H1 (cell line): ENCODE results near the gene ZAR1. TPM values are rescaled to one million over a fixed set of nuclear protein-coding genes. Genes with fewer than 3 reads are reported as not detected.

Experiments
- CTCF ChIA-PET: fragments of 300-600 bp; sonication (Branson Sonifier 250); formaldehyde crosslinking; loops from one replicate; lab custom pipeline; 2021; ENCODE audit not compliant: partially characterized antibody; lab: Charles Lee
- POLR2A ChIA-PET: fragments of 300-600 bp; sonication (Branson Sonifier 250); formaldehyde crosslinking; loops from one replicate; lab custom pipeline; 2021; ENCODE audit warnings: inconsistent platforms; ENCODE audit not compliant: partially characterized antibody; lab: Charles Lee
- DNase-seq, 2 experiments: peaks; one replicate each; pipeline versions ENCODE4 v3.0.0 to v3.0.0-alpha.2; 2010 to 2022; ENCODE audit warnings: low spot score in 2 of 2, low read depth in 1 of 2, mixed read lengths in 1 of 2
- FAIRE-seq: peaks from 2 replicates; lab custom pipeline; 2011; peaks lifted over from hg19 to GRCh38; lab: Jason Lieb, UNC
- H2AFZ ChIP-seq: 2 replicates; pipeline ENCODE4 v1.8.1; 2012; ENCODE audit warnings: low read length, inconsistent platforms
- H2AK5ac ChIP-seq: 2 replicates; pipeline ENCODE4 v1.6.1; 2013; ENCODE audit warnings: low read depth, low read length
- H2BK120ac ChIP-seq: replicated peaks from 2 replicates; pipeline ENCODE3; 2013; ENCODE audit warnings: low read depth, low read length, inconsistent platforms
- H2BK12ac ChIP-seq: 2 replicates; pipeline ENCODE4 v1.6.1; 2013; ENCODE audit warnings: low read depth, low read length
- H2BK15ac ChIP-seq: 2 replicates; pipeline ENCODE4 v1.6.1; 2013; ENCODE audit warnings: low read length
- H2BK20ac ChIP-seq: 2 replicates; pipeline ENCODE4 v1.6.1; 2013; ENCODE audit warnings: low read length
- H2BK5ac ChIP-seq: 2 replicates; pipeline ENCODE4 v1.6.1; 2013; ENCODE audit warnings: low read depth, low read length
- H3K14ac ChIP-seq: 2 replicates; pipeline ENCODE4 v1.6.1; 2013; ENCODE audit warnings: inconsistent platforms; ENCODE audit not compliant: insufficient read length
- H3K18ac ChIP-seq: 2 replicates; pipeline ENCODE4 v1.6.1; 2013; ENCODE audit warnings: low read length; ENCODE audit errors: extremely low read depth
- H3K23ac ChIP-seq: 2 replicates; pipeline ENCODE4 v1.6.1; 2013; ENCODE audit warnings: inconsistent platforms; ENCODE audit not compliant: insufficient read length
- H3K23me2 ChIP-seq: 2 replicates; pipeline ENCODE4 v1.6.1; 2013; ENCODE audit warnings: low read depth, low read length
- H3K27ac ChIP-seq: 2 replicates; pipeline ENCODE4 v1.6.1; 2011; ENCODE audit warnings: low read depth, low read length, inconsistent platforms
- H3K27me3 ChIP-seq, 4 experiments: replicated peaks in 1 of 4; 1 replicate in 1 of 4; 2 replicates in 3 of 4; pipeline versions ENCODE4 v1.6.1 to v1.8.1; 2011 to 2013; ENCODE audit warnings: low read length in 3 of 4, mild to moderate bottlenecking in 3 of 4, inconsistent platforms in 2 of 4, mixed read lengths in 2 of 4, moderate library complexity in 1 of 4; ENCODE audit not compliant: control insufficient read depth in 3 of 4, insufficient read depth in 3 of 4; ENCODE audit errors: extremely low read depth in 1 of 4
- H3K36me3 ChIP-seq, 4 experiments: 2 replicates each; pipeline versions ENCODE4 v1.6.1 to v1.8.1; 2011 to 2013; ENCODE audit warnings: mild to moderate bottlenecking in 4 of 4, low read length in 3 of 4, moderate library complexity in 2 of 4, control low read depth in 1 of 4, inconsistent platforms in 1 of 4; ENCODE audit not compliant: insufficient read depth in 4 of 4, control insufficient read depth in 2 of 4
- H3K4ac ChIP-seq: replicated peaks from 2 replicates; pipeline ENCODE3; 2013; ENCODE audit warnings: low read length, low read depth, mixed read lengths, inconsistent platforms; ENCODE audit not compliant: insufficient read length
- H3K4me1 ChIP-seq, 4 experiments: replicated peaks in 1 of 4; 1 replicate in 1 of 4; 2 replicates in 3 of 4; pipeline versions ENCODE4 v1.6.1 to v1.8.1; 2011 to 2013; ENCODE audit warnings: low read length in 3 of 4, inconsistent platforms in 2 of 4, mixed read lengths in 1 of 4; ENCODE audit not compliant: insufficient read depth in 4 of 4, control insufficient read depth in 3 of 4
- H3K4me2 ChIP-seq, 2 experiments: 2 replicates each; pipeline versions ENCODE4 v1.6.1 to v1.8.1; 2011 to 2013; ENCODE audit warnings: low read depth in 2 of 2, low read length in 2 of 2, control low read depth in 1 of 2, inconsistent platforms in 1 of 2, mild to moderate bottlenecking in 1 of 2; ENCODE audit not compliant: insufficient read depth in 1 of 2
- H3K4me3 ChIP-seq, 4 experiments: fragments of 200-600, 300-600 bp in 1 of 4; sonication (generic), shearing (Covaris generic), sonication (Bioruptor Twin) in 1 of 4; 2 replicates each; pipeline versions ENCODE4 v1.5.1 to v1.8.1; 2011 to 2016; ENCODE audit warnings: low read length in 4 of 4, low read depth in 3 of 4, control low read depth in 2 of 4, inconsistent platforms in 2 of 4, mild to moderate bottlenecking in 2 of 4, mixed read lengths in 1 of 4, moderate library complexity in 1 of 4; ENCODE audit not compliant: insufficient read depth in 2 of 4; ENCODE audit errors: extremely low read depth in 1 of 4
- H3K56ac ChIP-seq: replicated peaks from 2 replicates; pipeline ENCODE3; 2013; ENCODE audit warnings: low read depth, mild to moderate bottlenecking, mixed read lengths, low read length, inconsistent platforms; ENCODE audit not compliant: insufficient read length
- H3K79me1 ChIP-seq: 2 replicates; pipeline ENCODE4 v1.6.1; 2013; ENCODE audit warnings: low read depth, low read length, control low read depth
- H3K79me2 ChIP-seq, 2 experiments: 2 replicates each; pipeline versions ENCODE4 v1.6.1 to v1.8.1; 2012 to 2013; ENCODE audit warnings: low read length in 2 of 2, mild to moderate bottlenecking in 2 of 2, inconsistent platforms in 1 of 2; ENCODE audit not compliant: insufficient read depth in 2 of 2, control insufficient read depth in 1 of 2
- H3K9ac ChIP-seq, 4 experiments: replicated peaks in 1 of 4; 1 replicate in 1 of 4; 2 replicates in 3 of 4; pipeline versions ENCODE4 v1.6.1 to v1.8.1; 2011 to 2013; ENCODE audit warnings: low read depth in 3 of 4, low read length in 3 of 4, control low read depth in 2 of 4, mild to moderate bottlenecking in 2 of 4, moderate library complexity in 2 of 4, inconsistent platforms in 1 of 4; ENCODE audit errors: extremely low read depth in 1 of 4
- H3K9me3 ChIP-seq, 2 experiments: 2 replicates each; pipeline versions ENCODE4 v1.6.1 to v1.8.1; 2012 to 2013; ENCODE audit warnings: mild to moderate bottlenecking in 2 of 2, moderate library complexity in 2 of 2, control low read depth in 1 of 2, inconsistent platforms in 1 of 2, low read depth in 1 of 2, low read length in 1 of 2, mixed read lengths in 1 of 2; ENCODE audit not compliant: insufficient read depth in 2 of 2
- H4K20me1 ChIP-seq, 2 experiments: replicated peaks in 1 of 2; 2 replicates each; pipeline versions ENCODE3 to v1.8.1; 2011 to 2013; ENCODE audit warnings: inconsistent platforms in 2 of 2, low read length in 2 of 2, mild to moderate bottlenecking in 1 of 2; ENCODE audit not compliant: insufficient read depth in 2 of 2, control insufficient read depth in 1 of 2
- H4K5ac ChIP-seq: 2 replicates; pipeline ENCODE4 v1.6.1; 2013; ENCODE audit warnings: low read length, low read depth, mixed read lengths, inconsistent platforms; ENCODE audit not compliant: insufficient read length
- H4K8ac ChIP-seq: 2 replicates; pipeline ENCODE4 v1.8.0; 2013; ENCODE audit warnings: mild to moderate bottlenecking, moderate library complexity, low read length, inconsistent platforms; ENCODE audit not compliant: insufficient read depth; ENCODE audit errors: extremely low read depth
- H4K91ac ChIP-seq: replicated peaks from 2 replicates; pipeline ENCODE3; 2013; ENCODE audit warnings: low read length, mixed read lengths, inconsistent platforms; ENCODE audit not compliant: insufficient read length
- BACH1 ChIP-seq: IDR thresholded peaks from 2 replicates; pipeline ENCODE4 v1.6.1; 2012; ENCODE audit warnings: low read length, improper control_type of control experiment
- CEBPB ChIP-seq: IDR thresholded peaks from 2 replicates; pipeline ENCODE4 v1.6.1; 2012; ENCODE audit warnings: low read depth, low read length
- GABPA ChIP-seq: IDR thresholded peaks from 2 replicates; pipeline ENCODE4 v1.6.1; 2011; ENCODE audit warnings: mild to moderate bottlenecking, low read length, moderate library complexity, borderline replicate concordance; ENCODE audit not compliant: insufficient read depth
- HDAC2 ChIP-seq, 2 experiments: fragments of 300-600 bp in 1 of 2; sonication (generic) in 1 of 2; IDR thresholded peaks; 2 replicates each; pipeline ENCODE4 v1.6.1; 2011 to 2012; ENCODE audit warnings: low read depth in 2 of 2, low read length in 2 of 2, mild to moderate bottlenecking in 2 of 2, moderate library complexity in 2 of 2, borderline replicate concordance in 1 of 2, inconsistent platforms in 1 of 2
- NRF1 ChIP-seq: IDR thresholded peaks from 2 replicates; pipeline ENCODE4 v1.6.1; 2011; ENCODE audit warnings: mild to moderate bottlenecking, low read depth, low read length, improper control_type of control experiment
- SIN3A ChIP-seq, 2 experiments: IDR thresholded peaks in 1 of 2; conservative IDR thresholded peaks in 1 of 2; 2 replicates each; pipeline ENCODE4 v1.6.1; 2011 to 2012; ENCODE audit warnings: low read length in 2 of 2, improper control_type of control experiment in 1 of 2, low read depth in 1 of 2, mild to moderate bottlenecking in 1 of 2
- SP1 ChIP-seq: IDR thresholded peaks from 2 replicates; pipeline ENCODE4 v1.6.1; 2011; ENCODE audit warnings: low read depth, low read length
- WGBS, 2 experiments: shearing (Covaris generic) in 1 of 2; methylation state at CpG; one replicate each; pipeline versions ENCODE4 v1.1.6 to v1.1.7; 2013 to 2015; ENCODE audit warnings: low lambda C conversion rate in 2 of 2, mixed read lengths in 2 of 2, inconsistent platforms in 1 of 2, low coverage in 1 of 2, missing lambda C conversion rate in 1 of 2; ENCODE audit not compliant: insufficient replicate concordance in 2 of 2, insufficient coverage in 1 of 2, insufficient read length in 1 of 2; ENCODE audit errors: extremely low coverage in 1 of 2, missing lambda C conversion rate in 1 of 2; 5-methylcytosine and 5-hydroxymethylcytosine counted together
- polyA plus RNA-seq, 7 experiments: library from polyadenylated mRNA; depleted of rRNA in 3 of 7; stranded (reverse) in 5 of 7; unstranded in 2 of 7; fragments of >200 nt in 5 of 7; fragments of 200-250 nt in 2 of 7; gene quantifications; 1 replicate in 5 of 7; 2 replicates in 1 of 7; 4 replicates in 1 of 7; pipeline versions ENCODE4 v1.2.1 to v1.2.3, GENCODE V29; 2011 to 2013; ENCODE audit warnings: missing spikeins in 2 of 7, mixed read lengths in 2 of 7
- total RNA-seq: library from RNA; stranded (reverse); fragmentation: NEBNext Ultra II Directional; extraction: Animal tissue kit (Norgen Biotek cat#: 25700); gene quantifications from 2 replicates; pipeline ENCODE4 v1.2.1, GENCODE V29; 2021

ZAR1 gene
- total and polyA plus RNA-seq, 2 of the 8 experiments (the other 6 are each of a cell fraction or from before 2014, with no cell fraction given) = 0.33 to 0.78 TPM

- Histone ChIP-seq H2BK15ac (no peak overlapping the region), H3K4me1 (no peaks in the 10 kb centered on the region; a peak in 2 of 7 replicates), H3K27me3 (peaks cover 5 to 18% (median 15%) of the 10 kb centered on the region in 4 experiments), H3K9me3 (no peaks in the 10 kb centered on the region), H3K23ac (no peak overlapping the region), H3K27ac (no peak overlapping the region), H3K36me3 (peaks cover 0 to 6% (median under 1%) of the 10 kb centered on the region in 4 experiments; a peak in 3 of 8 replicates), H3K4me2 (no peak overlapping the region), H3K18ac (no peak overlapping the region), H3K4ac (no peak overlapping the region), H3K14ac (no peak overlapping the region), H2AK5ac (no peak overlapping the region), H2BK12ac (no peak overlapping the region), H2AFZ (no peak overlapping the region), H4K91ac (no peak overlapping the region), H4K5ac (no peak overlapping the region), H2BK20ac (no peak overlapping the region), H3K79me2 (no peaks in the 10 kb centered on the region), H3K79me1 (no peaks in the 10 kb centered on the region), H3K23me2 (peaks cover 3% of the 10 kb centered on the region; the same call in 1 of the 2 replicates), H2BK120ac (no peak overlapping the region), H3K4me3 (no peak overlapping the region), H3K56ac (no peak overlapping the region), H2BK5ac (no peak overlapping the region), H4K20me1 (peaks cover 0 to 1% of the 10 kb centered on the region in 2 experiments), H3K9ac (no peak overlapping the region), H4K8ac (no peak overlapping the region)
- 98% methylated on average over 2 of the region's 2 CpGs; no CpG with 5 or more reads in 1 of the 2 experiments for WGBS, 2 experiments
- POLR2A ChIA-PET = interaction anchor here (0.9 kb wide), 1 partner anchor 12 kb away, joined by 3 read pairs; no protein-coding TSS in a partner anchor
- CTCF ChIA-PET = interaction anchor here (0.6 to 1.2 kb wide), 3 partner anchors 38 to 105 kb away, joined by 3 to 4 read pairs (median 3); no protein-coding TSS in a partner anchor
- DNase-seq = no peak
- FAIRE-seq = no peak
- TF ChIP-seq GABPA (no peak), HDAC2 (IDR thresholded peaks at IDR 0.05; ENCODE audit: borderline replicate concordance in 1 of 2, low read depth in 2 of 2, low read length in 2 of 2) (no peak), SIN3A (conservative IDR thresholded peaks at IDR 0.05 in 1 of 2, IDR thresholded peaks at IDR 0.05 in 1 of 2; ENCODE audit: low read depth in 1 of 2, low read length in 2 of 2) (no peak), BACH1 (no peak), SP1 (no peak), NRF1 (no peak), CEBPB (no peak)
Observed at GRCh38 chr4:48495941-48496340, 5.9 kb downstream of the ZAR1 start.
